CD4-positive, alpha-beta T cell treated with Interferon gamma for 1 hour (primary cell): ENCODE data around the gene NOXA1.

Experiments used
- DNase-seq: peaks from one replicate; pipeline ENCODE4 v3.0.0-alpha.2; 2020

NOXA1 gene

GRCh38 chr9:137427454-137428310 lies 4.5 kb downstream of the NOXA1 start:
- no peak for DNase-seq

DNA sequence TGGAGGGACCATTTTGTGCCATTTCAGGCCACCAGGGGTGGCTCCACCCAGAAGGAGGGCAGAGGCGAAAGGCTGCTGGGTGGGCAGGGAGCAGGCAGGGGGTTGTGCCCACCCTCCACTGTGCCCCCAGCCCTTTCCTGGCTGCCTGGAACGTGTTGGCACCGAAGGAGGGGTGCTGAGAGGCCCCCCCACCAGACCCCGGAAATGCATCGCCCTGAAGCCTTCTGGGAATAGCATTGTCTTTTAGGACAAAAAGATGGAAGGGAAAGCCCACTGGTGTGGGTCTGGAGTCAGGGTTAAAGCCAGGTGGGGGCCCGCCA lies 5.1 kb downstream of the NOXA1 start:
- DNase-seq = no peak

GRCh38 chr9:137428841-137429545 lies 5.8 kb downstream of the NOXA1 start:
- no peak for DNase-seq

DNA sequence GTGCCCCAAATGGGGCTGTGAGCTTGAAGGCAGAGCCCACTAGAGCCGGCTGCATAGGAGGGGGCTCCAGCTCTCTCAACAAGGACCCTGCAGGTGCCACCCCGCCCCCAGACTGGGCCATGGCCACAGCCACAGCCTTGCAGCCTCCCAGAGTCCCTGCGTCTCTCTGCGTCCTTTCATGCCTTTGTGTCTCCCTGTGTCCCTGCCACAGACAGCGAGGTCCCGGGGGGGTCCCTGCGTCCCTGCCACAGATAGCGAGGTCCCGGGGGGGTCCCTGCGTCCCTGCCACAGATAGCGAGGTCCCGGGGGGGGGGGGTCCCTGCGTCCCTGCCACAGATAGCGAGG lies 6.3 kb downstream of the NOXA1 start:
- DNase-seq = no peak

DNA sequence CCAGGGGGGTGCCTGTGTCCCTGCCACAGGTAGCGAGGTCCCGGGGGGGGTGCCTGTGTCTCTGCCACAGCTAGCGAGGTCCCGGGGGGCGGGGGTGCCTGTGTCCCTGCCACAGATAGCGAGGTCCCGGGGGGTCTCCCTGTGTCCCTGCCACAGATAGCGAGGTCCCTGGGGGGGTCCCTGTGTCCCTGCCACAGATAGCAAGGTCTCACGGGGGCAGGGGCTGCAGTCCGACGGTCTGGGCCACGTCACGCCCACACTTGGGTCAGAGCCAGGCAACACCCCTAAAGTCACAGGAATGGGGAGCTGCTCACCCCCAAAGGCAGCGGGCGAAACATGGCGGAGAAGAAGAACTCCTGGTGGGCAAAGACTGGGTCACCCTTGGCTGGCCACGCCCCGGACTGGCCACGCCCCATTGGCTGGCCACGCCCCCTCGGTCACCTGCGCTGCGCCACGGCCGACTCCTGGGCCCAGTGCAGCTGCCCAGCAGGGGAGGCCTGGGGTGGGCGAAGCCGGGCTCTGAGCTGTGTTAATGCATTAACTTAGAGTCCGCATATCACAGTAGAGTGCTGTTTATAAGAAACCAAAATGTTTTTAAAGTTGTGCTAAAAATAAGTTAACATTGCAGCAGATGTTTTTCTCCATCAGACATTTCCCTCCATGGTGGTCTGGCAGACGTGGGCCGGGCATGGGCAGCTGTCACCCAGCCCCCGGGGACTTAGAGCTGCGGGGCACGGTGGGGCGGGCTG lies 7.0 kb downstream of the NOXA1 start:
- no peak for DNase-seq

DNA sequence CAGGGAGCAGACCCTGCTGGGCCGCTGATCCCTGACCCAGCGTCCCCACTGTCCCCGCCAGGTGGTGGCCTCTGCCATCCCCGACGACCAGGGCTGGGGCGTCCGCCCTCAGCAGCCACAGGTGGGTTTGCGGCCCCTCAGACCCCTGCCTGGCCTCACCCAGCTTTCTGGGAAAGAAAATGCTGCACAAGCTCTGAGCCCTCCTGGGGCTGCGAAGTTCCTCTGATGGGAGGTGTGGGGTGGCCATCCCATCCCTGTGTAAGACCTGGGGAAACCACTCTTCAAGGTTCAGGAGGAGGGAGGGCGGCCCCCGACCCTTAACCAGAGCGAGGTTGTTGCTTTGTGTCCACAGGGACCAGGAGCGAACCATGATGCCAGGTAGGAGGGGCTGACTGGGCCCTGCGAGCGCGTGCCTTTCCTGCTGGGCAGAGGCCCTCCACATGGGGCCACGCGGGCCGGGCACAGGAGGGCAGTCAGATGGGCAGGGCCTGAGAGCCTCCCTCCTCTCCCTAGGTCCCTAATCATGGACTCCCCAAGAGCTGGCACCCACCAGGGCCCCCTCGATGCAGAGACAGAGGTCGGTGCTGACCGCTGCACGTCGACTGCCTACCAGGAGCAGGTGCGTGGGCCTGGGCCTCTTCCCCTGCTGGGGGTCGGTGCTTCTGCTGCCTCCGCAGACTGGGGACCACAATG lies 7.7 kb downstream of the NOXA1 start:
- DNase-seq = no peak

- no peak for DNase-seq
Measured at GRCh38 chr9:137431416-137431931, 8.3 kb downstream of the NOXA1 start.

GRCh38 chr9:137432687-137433348 lies 9.6 kb downstream of the NOXA1 start:
- no peak for DNase-seq

GRCh38 chr9:137433349-137433915 lies 10.2 kb downstream of the NOXA1 start:
- DNase-seq = no peak

DNA sequence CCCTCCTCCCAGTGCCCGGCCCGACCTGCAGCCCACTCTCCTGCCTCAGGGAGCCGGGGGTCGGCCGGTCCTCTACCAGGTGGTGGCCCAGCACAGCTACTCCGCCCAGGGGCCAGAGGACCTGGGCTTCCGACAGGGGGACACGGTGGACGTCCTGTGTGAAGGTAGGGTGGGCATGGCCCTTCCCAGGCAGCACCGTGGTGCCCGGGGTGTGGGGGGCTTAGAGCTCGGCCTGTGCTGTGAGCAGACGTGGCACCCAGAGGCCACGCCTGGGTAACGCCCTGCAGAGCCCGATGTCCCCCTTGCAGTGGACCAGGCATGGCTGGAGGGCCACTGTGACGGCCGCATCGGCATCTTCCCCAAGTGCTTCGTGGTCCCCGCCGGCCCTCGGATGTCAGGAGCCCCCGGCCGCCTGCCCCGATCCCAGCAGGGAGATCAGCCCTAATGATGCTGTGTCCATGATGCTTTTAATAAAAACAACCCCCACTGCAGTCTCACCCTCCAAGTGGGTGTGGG lies 10.8 kb downstream of the NOXA1 start:
- no peak for DNase-seq

GRCh38 chr9:137434498-137435380 lies 11.5 kb downstream of the NOXA1 start:
- no peak for DNase-seq

DNA sequence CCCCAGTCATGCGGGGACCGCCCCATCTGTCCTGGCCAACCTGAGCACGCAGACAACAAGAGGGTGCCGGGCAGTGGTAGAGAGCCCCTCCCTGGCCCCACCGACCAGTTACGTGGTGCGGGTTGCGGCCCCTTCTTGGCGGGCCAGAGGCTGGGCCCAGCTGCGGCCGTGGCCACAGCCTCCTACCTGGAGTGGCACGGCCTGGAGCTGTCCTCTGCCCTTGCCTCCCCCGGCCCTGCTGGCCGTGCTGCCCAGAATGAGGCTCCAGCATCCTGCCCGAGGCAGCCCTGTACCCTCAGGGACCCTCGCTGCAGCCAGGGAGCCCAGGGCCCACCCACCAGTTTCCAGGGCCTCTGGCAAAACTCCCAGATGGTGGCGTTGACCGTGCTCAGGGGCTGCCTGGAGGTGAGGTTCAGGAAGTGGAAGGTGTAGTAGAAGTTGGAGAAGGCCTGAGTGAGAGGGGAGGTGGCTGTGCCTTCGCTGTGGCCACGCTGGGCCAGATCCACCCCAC lies 12.2 kb downstream of the NOXA1 start:
- no peak for DNase-seq

DNA sequence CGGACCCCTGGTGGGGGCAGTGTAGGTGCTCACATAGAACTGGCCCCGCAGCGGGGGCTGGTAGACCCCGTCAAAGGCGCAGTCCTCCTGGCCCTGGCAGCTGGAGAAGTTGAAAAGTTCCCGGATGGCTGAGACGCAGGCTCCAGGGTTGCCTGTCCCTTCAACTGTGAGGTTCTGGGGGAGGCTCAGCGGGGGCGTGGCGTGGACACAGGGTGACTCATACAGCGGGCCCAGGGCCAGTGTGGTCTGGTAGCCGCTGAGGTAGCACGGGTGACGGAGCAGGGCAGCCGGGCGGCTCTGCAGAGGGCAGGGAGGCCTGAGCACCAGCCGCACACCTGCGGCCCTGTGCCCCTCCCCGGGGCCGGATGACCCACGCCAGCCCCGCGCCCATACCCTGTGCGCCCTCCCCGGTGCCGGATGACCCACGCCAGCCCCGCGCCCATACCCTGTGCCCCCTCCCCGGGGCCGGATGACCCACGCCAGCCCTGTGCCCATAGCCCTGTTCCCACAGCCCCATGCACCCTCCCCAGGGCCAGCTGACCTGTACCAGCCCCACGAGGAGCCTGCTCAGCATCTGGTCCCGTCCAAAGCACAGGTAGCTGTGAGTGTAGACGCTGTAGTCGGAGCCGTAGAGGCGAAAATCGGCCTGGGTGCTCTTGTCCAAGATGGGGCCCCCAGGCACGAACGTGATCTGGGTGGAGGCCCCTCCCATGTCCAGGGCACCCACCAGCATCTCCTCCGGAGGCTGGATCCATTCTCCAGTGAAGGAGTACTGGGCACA lies 13.0 kb downstream of the NOXA1 start:
- no peak for DNase-seq

GRCh38 chr9:137436761-137437600 lies 13.8 kb downstream of the NOXA1 start:
- DNase-seq = no peak

DNA sequence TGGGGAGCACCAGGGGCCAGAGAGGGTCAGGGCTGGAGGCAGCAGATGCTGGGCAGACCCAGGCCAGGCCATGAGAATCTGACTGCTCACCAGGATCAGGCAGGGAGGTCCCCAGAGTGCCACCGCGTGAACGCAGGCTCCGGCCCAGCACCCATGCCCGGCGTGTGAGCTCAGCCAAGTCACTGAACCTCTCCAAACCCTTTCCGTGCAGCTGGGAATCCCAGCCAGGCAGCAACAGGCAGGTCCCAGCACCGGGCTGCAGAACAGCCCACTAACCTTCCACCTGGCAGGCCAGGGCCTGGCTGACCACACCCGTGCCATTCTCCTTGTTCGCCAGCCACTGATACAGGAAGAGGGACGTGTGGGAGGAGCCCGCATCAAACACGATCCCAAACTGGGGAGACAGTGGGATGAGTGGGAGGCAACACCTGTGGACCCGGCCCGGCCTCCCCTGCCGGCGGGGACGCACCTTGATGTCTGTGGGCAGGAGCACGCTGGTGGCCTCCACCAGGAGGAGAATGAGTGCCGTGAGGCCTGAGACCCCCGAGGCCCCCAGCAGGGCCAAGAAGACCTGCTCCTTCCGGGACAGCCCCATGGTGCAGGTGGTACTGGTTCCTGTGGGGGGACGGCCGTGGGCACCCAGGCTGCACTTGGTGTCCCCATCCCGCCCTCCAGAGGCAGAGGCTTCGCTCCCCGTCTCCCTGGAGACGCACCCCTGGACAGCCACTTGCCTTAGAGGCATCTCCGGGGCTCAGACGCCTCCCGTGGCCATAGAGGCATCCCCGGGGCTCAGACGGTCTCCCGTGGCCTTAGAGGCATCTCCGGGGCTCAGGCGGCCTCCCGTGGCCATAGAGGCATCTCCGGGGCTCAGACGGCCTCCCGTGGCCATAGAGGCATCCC lies 14.7 kb downstream of the NOXA1 start:
- DNase-seq = no peak

GRCh38 chr9:137438591-137439157 lies 15.5 kb downstream of the NOXA1 start:
- no peak for DNase-seq

- DNase-seq = no peak
Measured at GRCh38 chr9:137439158-137439714, 16.0 kb downstream of the NOXA1 start.
